Left lung (tissue), 14 donors: Measurements from ENCODE around the gene HHEX. TPM values are rescaled to one million over a fixed set of nuclear protein-coding genes. Genes with fewer than 3 reads are reported as not detected.
"Not testable (repeated sequence)": the region's sequence is repeated elsewhere in the genome, so short reads cannot be mapped to it uniquely, and the experiment has no call there.

Experiments used
- ATAC-seq: fragments of 200-7000 bp; cut with Tn5 transposase; one replicate; pipeline ENCODE4 v1.9.1; 2020; ENCODE audit warnings: moderate library complexity
- DNase-seq, 4 donors: peaks; one replicate each; pipeline ENCODE4 v3.0.0-alpha.2; 2013 to 2020
- H3K27ac ChIP-seq, 2 donors: fragments of 200-600 bp; sonication (generic) in 1 of 2; one replicate each; pipeline versions ENCODE4 v1.5.0 to v1.8.0; 2020 to 2021
- H3K27me3 ChIP-seq, 2 donors: fragments of 200-600 bp; sonication (generic) in 1 of 2; one replicate each; pipeline versions ENCODE4 v1.5.0 to v1.8.0; 2020 to 2021
- H3K36me3 ChIP-seq, 2 donors: fragments of 200-600 bp; sonication (generic) in 1 of 2; one replicate each; pipeline versions ENCODE4 v1.5.0 to v1.8.0; 2020 to 2021
- H3K4me1 ChIP-seq, 2 donors: fragments of 200-600 bp; one replicate each; pipeline ENCODE4 v1.8.0; 2021
- H3K4me3 ChIP-seq, 2 donors: fragments of 200-600 bp; sonication (generic) in 1 of 2; one replicate each; pipeline versions ENCODE4 v1.5.0 to v1.8.0; 2020 to 2021; ENCODE audit warnings: mild to moderate bottlenecking in 1 of 2
- H3K9me3 ChIP-seq, 2 donors: fragments of 200-600 bp; sonication (generic) in 1 of 2; one replicate each; pipeline versions ENCODE4 v1.5.0 to v1.8.0; 2020 to 2021
- intact Hi-C, 2 donors: fragments of 100-400 bp; cut with DNase I; formaldehyde crosslinking; loops; one replicate each; pipeline versions ENCODE4 v1.11.2 to v1.14.2; 2022
- long read RNA-seq, 12 donors: library from polyadenylated mRNA in 2 of 12; unstranded in 2 of 12; transcript quantifications; one replicate each; pipeline ENCODE4 v2.0.0 and lab custom pipeline, GENCODE V29; 2019 to 2026
- polyA plus RNA-seq, 6 donors: library from polyadenylated mRNA; unstranded; fragments of 120-200 nt; gene quantifications; one replicate each; pipeline ENCODE4 v1.2.1, GENCODE V29; 2013; ENCODE audit not compliant: insufficient read length in 6 of 6
- total RNA-seq, 2 donors: library from RNA; stranded (reverse); fragmentation: NEBNext Ultra II Directional; extraction: Animal tissue kit (Norgen Biotek cat#: 25700); gene quantifications; one replicate each; pipeline ENCODE4 v1.2.1, GENCODE V29; 2021
- TF ChIP-seq, protein P1 (sequence below), 2 donors: fragments of 200-600 bp; sonication (generic) in 1 of 2; IDR thresholded peaks; one replicate each; pipeline versions ENCODE4 v1.5.0 to v1.8.0; 2021; ENCODE audit warnings: antibody characterized with exemption in 2 of 2
- donor health status: DM: no; HTN: yes; CAD: no.
- donor health status: DM: no; HTN: no; CAD: no.

The HHEX gene
- total RNA-seq (10 to 100 TPM; 13.7 to 22.8 TPM), polyA plus RNA-seq (10 to 100 TPM; 22.1 to 44.1 (median 35.6) TPM)
- long read RNA-seq, donor 1, transcript HHEX-201 (4 exons, 1,727 nt), result major isoform, 20 of 32 reads
- long read RNA-seq, donor 1, partial matches to known transcripts, result 10 of 32 reads
- long read RNA-seq, donor 1, other reads (novel, unspliced or antisense), result 0 of 32 reads
- long read RNA-seq, donor 2, transcript HHEX-201 (4 exons, 1,727 nt), result major isoform, 8 of 12 reads
- long read RNA-seq, donor 2, partial matches to known transcripts, result 0 of 12 reads
- long read RNA-seq, donor 2, other reads (novel, unspliced or antisense), result 0 of 12 reads
- long read RNA-seq, donor 3, partial matches to known transcripts, result 0 of 1 reads
- long read RNA-seq, donor 3, other reads (novel, unspliced or antisense), result 0 of 1 reads
- long read RNA-seq, donor 4, transcript HHEX-201 (4 exons, 1,727 nt), result major isoform, 5 of 11 reads
- long read RNA-seq, donor 4, partial matches to known transcripts, result 4 of 11 reads
- long read RNA-seq, donor 4, other reads (novel, unspliced or antisense), result 1 of 11 reads
- long read RNA-seq, donor 5, transcript HHEX-201 (4 exons, 1,727 nt), result major isoform, 10 of 13 reads
- long read RNA-seq, donor 5, partial matches to known transcripts, result 0 of 13 reads
- long read RNA-seq, donor 5, other reads (novel, unspliced or antisense), result 0 of 13 reads
- long read RNA-seq, donor 6, transcript HHEX-201 (4 exons, 1,727 nt), result major isoform, 12 of 12 reads
- long read RNA-seq, donor 6, partial matches to known transcripts, result 0 of 12 reads
- long read RNA-seq, donor 6, other reads (novel, unspliced or antisense), result 0 of 12 reads
- long read RNA-seq, donor 7, partial matches to known transcripts, result 0 of 5 reads
- long read RNA-seq, donor 7, other reads (novel, unspliced or antisense), result 0 of 5 reads
- long read RNA-seq, donor 8, transcript HHEX-201 (4 exons, 1,727 nt), result major isoform, 11 of 12 reads
- long read RNA-seq, donor 8, partial matches to known transcripts, result 0 of 12 reads
- long read RNA-seq, donor 8, other reads (novel, unspliced or antisense), result 0 of 12 reads
- long read RNA-seq, donor 9, result 0 reads
- long read RNA-seq, donor 10, partial matches to known transcripts, result 0 of 3 reads
- long read RNA-seq, donor 10, other reads (novel, unspliced or antisense), result 1 of 3 reads
- long read RNA-seq, donor 11, partial matches to known transcripts, result 0 of 4 reads
- long read RNA-seq, donor 11, other reads (novel, unspliced or antisense), result 0 of 4 reads
- long read RNA-seq, donor 12, transcript HHEX-201 (4 exons, 1,727 nt), result major isoform, 11 of 14 reads
- long read RNA-seq, donor 12, partial matches to known transcripts, result 0 of 14 reads
- long read RNA-seq, donor 12, other reads (novel, unspliced or antisense), result 0 of 14 reads

DNA sequence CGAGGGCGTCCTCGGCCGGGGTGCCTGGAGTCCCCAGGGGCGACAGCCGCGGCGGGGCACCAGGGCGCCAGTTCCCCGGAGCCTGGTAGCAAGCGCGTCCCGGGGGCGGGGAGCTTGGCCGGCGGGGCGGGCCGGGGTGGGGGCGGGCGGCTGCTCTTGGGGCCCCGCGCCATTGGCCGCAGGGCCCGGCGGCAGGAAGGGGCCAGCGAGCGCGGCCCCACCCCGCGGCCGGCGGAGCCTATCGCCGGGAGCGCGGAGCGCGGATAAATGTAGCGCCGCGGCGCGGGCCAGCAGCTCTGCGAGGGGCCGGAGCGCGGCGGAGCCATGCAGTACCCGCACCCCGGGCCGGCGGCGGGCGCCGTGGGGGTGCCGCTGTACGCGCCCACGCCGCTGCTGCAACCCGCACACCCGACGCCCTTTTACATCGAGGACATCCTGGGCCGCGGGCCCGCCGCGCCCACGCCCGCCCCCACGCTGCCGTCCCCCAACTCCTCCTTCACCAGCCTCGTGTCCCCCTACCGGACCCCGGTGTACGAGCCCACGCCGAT is at the start of gene HHEX:
Gene HHEX (plus strand): TSS at position 293 of the 548 bp plus-strand sequence. CDS start 32 bp downstream, at position 325.
- Histone ChIP-seq H3K27me3 (peaks cover 12 to 37% of the 10 kb centered on the region in 2 donors), H3K27ac (peak within 1 kb of the TSS; percentile 82 to 99), H3K4me3 (peak within 1 kb of the TSS; percentile 50 to 87), H3K36me3 (peaks cover 0 to 6% of the 10 kb centered on the region in 2 donors), H3K9me3 (no peaks in the 10 kb centered on the region), H3K4me1 (peaks cover 0 to 43% of the 10 kb centered on the region in 2 donors)
- ATAC-seq, result peak; percentile 90
- intact Hi-C loops, result no loop called here
- peak in 3 of 4 donors; percentile 57 to 95 (median 70) for DNase-seq
- TF ChIP-seq, protein P1, sequence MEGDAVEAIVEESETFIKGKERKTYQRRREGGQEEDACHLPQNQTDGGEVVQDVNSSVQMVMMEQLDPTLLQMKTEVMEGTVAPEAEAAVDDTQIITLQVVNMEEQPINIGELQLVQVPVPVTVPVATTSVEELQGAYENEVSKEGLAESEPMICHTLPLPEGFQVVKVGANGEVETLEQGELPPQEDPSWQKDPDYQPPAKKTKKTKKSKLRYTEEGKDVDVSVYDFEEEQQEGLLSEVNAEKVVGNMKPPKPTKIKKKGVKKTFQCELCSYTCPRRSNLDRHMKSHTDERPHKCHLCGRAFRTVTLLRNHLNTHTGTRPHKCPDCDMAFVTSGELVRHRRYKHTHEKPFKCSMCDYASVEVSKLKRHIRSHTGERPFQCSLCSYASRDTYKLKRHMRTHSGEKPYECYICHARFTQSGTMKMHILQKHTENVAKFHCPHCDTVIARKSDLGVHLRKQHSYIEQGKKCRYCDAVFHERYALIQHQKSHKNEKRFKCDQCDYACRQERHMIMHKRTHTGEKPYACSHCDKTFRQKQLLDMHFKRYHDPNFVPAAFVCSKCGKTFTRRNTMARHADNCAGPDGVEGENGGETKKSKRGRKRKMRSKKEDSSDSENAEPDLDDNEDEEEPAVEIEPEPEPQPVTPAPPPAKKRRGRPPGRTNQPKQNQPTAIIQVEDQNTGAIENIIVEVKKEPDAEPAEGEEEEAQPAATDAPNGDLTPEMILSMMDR (IDR thresholded peaks at IDR 0.05), result no peak

- TF ChIP-seq, protein P1 (IDR thresholded peaks at IDR 0.05), result no peak
- no peaks in the 10 kb centered on the region for H3K27me3 ChIP-seq
- H3K4me3 ChIP-seq, result no peak overlapping the region
- H3K27ac ChIP-seq, result no peak overlapping the region
- DNase-seq (no peak), ATAC-seq (no peak)
- H3K4me1 ChIP-seq, result no peaks in the 10 kb centered on the region
- no peaks in the 10 kb centered on the region for H3K36me3 ChIP-seq
- no peaks in the 10 kb centered on the region for H3K9me3 ChIP-seq
- intact Hi-C loops, result no loop called here
Measured at GRCh38 chr10:92640107-92640506, 49.6 kb upstream of the HHEX start.

DNA sequence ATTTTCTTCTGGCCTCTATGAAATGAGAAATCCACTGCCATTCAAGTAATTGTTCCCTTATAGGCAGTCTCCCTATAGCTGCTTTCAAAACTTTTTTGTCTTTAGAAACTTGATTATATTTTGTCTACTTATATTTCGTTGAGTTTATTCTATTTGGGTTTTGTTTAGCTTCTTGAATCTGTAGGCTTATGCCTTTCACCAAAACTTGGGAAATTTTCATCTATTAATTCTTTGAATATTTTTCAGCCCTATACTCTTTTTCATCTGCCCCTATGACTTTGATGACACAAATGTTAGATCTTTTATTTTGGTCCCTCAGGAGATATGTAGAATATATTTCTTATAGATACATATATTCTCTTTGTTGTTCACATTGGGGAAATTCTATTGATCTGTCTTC is 48.3 kb upstream of the HHEX start:
- DNase-seq (no peak), ATAC-seq (no peak)
- Histone ChIP-seq H3K4me3 (no peak overlapping the region), H3K27me3 (no peaks in the 10 kb centered on the region), H3K4me1 (no peaks in the 10 kb centered on the region), H3K27ac (no peak overlapping the region), H3K9me3 (no peaks in the 10 kb centered on the region), H3K36me3 (no peaks in the 10 kb centered on the region)
- intact Hi-C loops, result no loop called here
- TF ChIP-seq, protein P1 (IDR thresholded peaks at IDR 0.05), result no peak

DNA sequence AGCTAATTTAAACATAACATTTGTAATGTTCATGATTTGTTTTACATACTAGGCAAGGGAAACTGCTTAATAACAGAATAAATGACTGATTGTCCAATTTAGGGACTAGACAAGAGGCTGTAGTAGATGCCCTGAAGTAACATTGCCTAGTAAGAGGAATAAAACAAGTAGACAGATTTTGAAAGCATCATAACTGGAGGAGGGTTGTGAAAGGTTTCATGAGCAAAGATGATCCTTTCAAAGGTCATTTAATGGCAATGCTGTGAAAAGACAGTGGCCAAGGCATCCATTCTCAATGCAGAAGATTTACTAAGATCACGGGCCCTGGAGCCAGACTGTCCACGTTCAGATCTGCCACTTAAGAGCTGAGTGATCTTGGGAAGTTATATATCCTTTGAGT is 44.8 kb upstream of the HHEX start:
- H3K4me3 ChIP-seq, result no peak overlapping the region
- H3K9me3 ChIP-seq, result no peaks in the 10 kb centered on the region
- no peaks in the 10 kb centered on the region for H3K4me1 ChIP-seq
- DNase-seq (no peak), ATAC-seq (no peak)
- H3K27me3 ChIP-seq, result no peaks in the 10 kb centered on the region
- intact Hi-C loops, result no loop called here
- TF ChIP-seq, protein P1 (IDR thresholded peaks at IDR 0.05), result no peak
- no peak overlapping the region for H3K27ac ChIP-seq
- no peaks in the 10 kb centered on the region for H3K36me3 ChIP-seq

GRCh38 chr10:92650864-92651263 is 38.9 kb upstream of the HHEX start:
- H3K27me3 ChIP-seq, H3K4me1 ChIP-seq, H3K4me3 ChIP-seq, H3K9me3 ChIP-seq, DNase-seq, intact Hi-C loops, H3K27ac ChIP-seq: not testable (repeated sequence)
- peak; percentile 43 for ATAC-seq
- peaks cover 0 to 11% of the 10 kb centered on the region in 2 donors for H3K36me3 ChIP-seq
